MM.1S (cell line): ENCODE results near the gene GAK.

Source experiments
- DNase-seq: peaks from one replicate; pipeline ENCODE4 v3.0.0-alpha.2; 2015
- H2AFZ ChIP-seq: fragments of 300-600 bp; sonication (generic); 2 replicates; pipeline ENCODE4 v1.6.0; 2016; ENCODE audit warnings: antibody characterized with exemption, low read length
- H3F3A ChIP-seq: fragments of 300-600 bp; sonication (generic); 2 replicates; pipeline ENCODE4 v1.6.1; 2016; ENCODE audit warnings: mild to moderate bottlenecking, antibody characterized with exemption, low read length, moderate library complexity, mixed read lengths; ENCODE audit not compliant: insufficient read depth
- H3K27ac ChIP-seq: fragments of 300-600 bp; sonication (generic); 2 replicates; pipeline ENCODE4 v1.5.1; 2016; ENCODE audit warnings: mild to moderate bottlenecking, low read length
- H3K27me3 ChIP-seq: fragments of 300-600 bp; sonication (generic); replicated peaks from 2 replicates; pipeline ENCODE4 v1.6.0; 2016; ENCODE audit warnings: low read length; ENCODE audit not compliant: insufficient read depth
- H3K36me3 ChIP-seq: fragments of 300-600 bp; sonication (generic); replicated peaks from 2 replicates; pipeline ENCODE4 v1.6.1; 2016; ENCODE audit warnings: mild to moderate bottlenecking, low read length, mixed read lengths; ENCODE audit not compliant: insufficient read depth
- H3K4me1 ChIP-seq: fragments of 300-600 bp; sonication (generic); 2 replicates; pipeline ENCODE4 v1.6.1; 2016; ENCODE audit warnings: low read length, mixed read lengths
- H3K4me2 ChIP-seq: fragments of 300-600 bp; sonication (generic); 2 replicates; pipeline ENCODE4 v1.6.0; 2016; ENCODE audit warnings: low read depth, low read length
- H3K4me3 ChIP-seq: fragments of 300-600 bp; sonication (generic); 2 replicates; pipeline ENCODE4 v1.5.1; 2016; ENCODE audit warnings: low read length, mixed read lengths
- H3K79me2 ChIP-seq: fragments of 300-600 bp; sonication (generic); 2 replicates; pipeline ENCODE4 v1.6.1; 2016; ENCODE audit warnings: mixed run types, low read length, mixed read lengths
- H3K9ac ChIP-seq: fragments of 300-600 bp; sonication (generic); 2 replicates; pipeline ENCODE4 v1.6.1; 2016; ENCODE audit warnings: low read length, mixed read lengths
- H3K9me2 ChIP-seq: fragments of 300-600 bp; sonication (generic); replicated peaks from 2 replicates; pipeline ENCODE4 v1.6.1; 2016; ENCODE audit warnings: mild to moderate bottlenecking, low read length, mixed read lengths; ENCODE audit not compliant: insufficient read depth
- H3K9me3 ChIP-seq: fragments of 300-600 bp; sonication (generic); replicated peaks from 2 replicates; pipeline ENCODE4 v1.6.1; 2016; ENCODE audit warnings: mild to moderate bottlenecking, low read length, mixed read lengths; ENCODE audit not compliant: insufficient read depth
- H4K20me1 ChIP-seq: fragments of 300-600 bp; sonication (generic); 2 replicates; pipeline ENCODE4 v1.6.1; 2016; ENCODE audit warnings: mild to moderate bottlenecking, low read length, moderate library complexity, mixed read lengths; ENCODE audit not compliant: insufficient read depth
- CTCF ChIP-seq: fragments of 300-600 bp; sonication (generic); IDR thresholded peaks from 2 replicates; pipeline ENCODE4 v1.5.1; 2016; ENCODE audit warnings: antibody characterized with exemption, low read length, mixed read lengths
- EZH2 ChIP-seq: fragments of 300-600 bp; sonication (generic); optimal IDR thresholded peaks from 2 replicates; pipeline ENCODE3; 2017; ENCODE audit warnings: low read depth, mild to moderate bottlenecking, antibody characterized with exemption, low read length, mixed read lengths
- EZH2phosphoT487 ChIP-seq: fragments of 300-600 bp; sonication (generic); IDR thresholded peaks from 2 replicates; pipeline ENCODE4 v1.6.1; 2018; ENCODE audit warnings: antibody characterized with exemption, low read length

The GAK gene

DNA sequence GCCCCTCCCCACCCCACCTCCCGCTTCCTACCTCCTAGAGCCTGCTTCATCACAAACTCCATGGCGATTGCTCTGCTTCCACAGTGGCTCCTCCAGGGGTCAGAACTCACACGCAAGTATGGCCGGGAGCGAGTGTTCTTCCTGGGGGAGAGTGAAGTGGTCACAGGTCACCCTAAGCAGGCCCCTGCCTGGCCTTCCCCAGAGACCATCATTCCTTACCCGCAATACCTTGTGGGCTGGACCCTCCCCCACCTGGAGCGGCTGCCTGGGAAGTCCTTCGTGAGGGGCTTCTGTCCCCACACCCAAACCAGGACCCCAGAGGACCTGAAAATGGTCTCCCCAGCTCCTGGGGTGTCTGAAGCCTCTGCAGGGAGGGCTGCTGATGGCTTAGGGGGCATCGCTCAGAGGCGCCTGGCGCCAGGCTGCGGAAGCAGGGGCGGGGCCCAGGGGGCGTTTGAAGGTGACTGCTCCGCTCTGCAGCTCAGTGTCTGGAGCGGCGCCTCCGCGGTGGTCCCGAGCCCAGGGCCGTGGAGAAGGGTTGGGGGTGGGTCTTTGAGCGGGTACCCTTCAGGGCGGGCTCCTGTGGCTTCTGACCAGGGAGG lies 107.6 kb downstream of the GAK start:
- TF ChIP-seq EZH2phosphoT487 (no peak), EZH2 (no peak), CTCF (no peak)
- Histone ChIP-seq H3K4me1 (no peaks in the 10 kb centered on the region), H3K27ac (no peak overlapping the region), H3K27me3 (no peaks in the 10 kb centered on the region), H3K4me2 (no peak overlapping the region), H3K9me2 (no peaks in the 10 kb centered on the region), H3K4me3 (no peak overlapping the region), H3K79me2 (no peaks in the 10 kb centered on the region), H4K20me1 (no peaks in the 10 kb centered on the region), H3K9me3 (no peaks in the 10 kb centered on the region), H3F3A (no peaks in the 10 kb centered on the region), H3K9ac (no peak overlapping the region), H3K36me3 (no peaks in the 10 kb centered on the region), H2AFZ (no peak overlapping the region)
- no peak for DNase-seq

DNA sequence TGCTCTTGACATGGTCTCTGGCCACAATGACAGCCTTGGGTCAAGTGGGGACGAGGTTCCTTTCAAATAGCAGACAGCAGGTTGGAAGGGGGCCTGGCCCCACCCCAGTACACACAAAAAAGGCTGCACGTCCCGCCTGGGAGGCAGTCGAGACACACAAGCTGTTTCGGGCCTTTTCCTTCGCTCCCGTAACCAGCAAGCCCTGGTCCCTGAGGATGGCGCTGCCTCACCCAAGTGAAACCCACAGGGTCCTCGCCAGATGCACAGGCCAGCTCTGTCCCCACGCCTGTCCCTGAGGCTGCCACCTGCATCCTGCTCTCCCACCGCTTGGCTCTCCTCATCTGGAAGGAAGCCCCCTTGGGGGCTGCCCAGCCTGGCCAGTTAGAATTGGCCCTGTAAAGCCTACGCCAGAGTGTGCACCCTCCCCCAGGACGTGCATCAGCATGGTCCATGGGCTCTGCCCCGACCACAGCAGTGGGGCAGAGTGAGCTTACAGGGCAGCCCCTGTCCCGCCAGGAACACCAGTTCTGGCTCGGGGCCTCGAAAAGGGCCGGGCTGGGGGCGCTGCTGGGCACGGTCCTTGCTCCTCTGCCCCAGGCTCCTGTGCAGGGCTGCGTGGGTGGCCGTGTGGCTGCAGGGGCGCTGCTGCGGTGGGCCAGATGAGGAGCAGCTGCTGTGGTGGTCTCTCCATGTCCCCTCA lies 108.2 kb downstream of the GAK start:
- H2AFZ ChIP-seq: no peak overlapping the region
- no peaks in the 10 kb centered on the region for H3K9me3 ChIP-seq
- H3F3A ChIP-seq: no peaks in the 10 kb centered on the region
- no peak overlapping the region for H3K4me3 ChIP-seq
- H4K20me1 ChIP-seq: no peaks in the 10 kb centered on the region
- no peaks in the 10 kb centered on the region for H3K36me3 ChIP-seq
- no peak overlapping the region for H3K27ac ChIP-seq
- H3K79me2 ChIP-seq: no peaks in the 10 kb centered on the region
- no peak overlapping the region for H3K4me2 ChIP-seq
- H3K4me1 ChIP-seq: no peaks in the 10 kb centered on the region
- TF ChIP-seq EZH2 (no peak), EZH2phosphoT487 (no peak), CTCF (no peak)
- no peaks in the 10 kb centered on the region for H3K9me2 ChIP-seq
- no peak for DNase-seq
- H3K27me3 ChIP-seq: no peaks in the 10 kb centered on the region
- H3K9ac ChIP-seq: no peak overlapping the region

DNA sequence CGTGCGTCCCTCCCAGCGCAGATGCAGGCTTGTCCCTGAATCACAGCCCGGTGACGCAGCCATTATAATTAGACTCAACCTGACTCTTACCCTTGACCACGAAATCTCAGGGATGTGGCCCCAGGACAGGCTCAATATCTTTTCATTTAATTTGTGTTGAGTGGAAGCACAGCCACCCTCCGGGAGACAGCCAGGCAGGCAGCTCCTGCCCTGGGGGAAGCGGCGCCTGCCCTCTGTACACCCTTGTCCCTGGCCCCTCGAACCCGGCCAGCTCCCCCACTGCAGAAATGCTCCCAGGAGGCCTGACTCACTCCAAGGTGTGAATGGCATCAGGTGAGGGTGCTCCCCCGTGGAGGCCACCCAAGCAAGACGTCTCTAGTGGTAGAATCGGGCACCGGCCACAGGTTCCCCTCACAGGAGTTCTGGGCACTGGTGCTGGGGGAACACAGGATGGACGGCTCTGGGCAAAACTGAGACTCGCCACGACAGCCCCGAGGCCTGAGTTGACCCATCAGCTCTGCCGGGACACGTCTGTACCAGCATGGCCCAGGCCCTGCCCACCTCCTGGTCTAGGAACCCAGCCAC lies 108.8 kb downstream of the GAK start:
- Histone ChIP-seq H3K9me3 (no peaks in the 10 kb centered on the region), H2AFZ (no peak overlapping the region), H4K20me1 (no peaks in the 10 kb centered on the region), H3K9me2 (no peaks in the 10 kb centered on the region), H3K4me1 (no peaks in the 10 kb centered on the region), H3K4me3 (no peak overlapping the region), H3K79me2 (no peaks in the 10 kb centered on the region), H3F3A (no peaks in the 10 kb centered on the region), H3K4me2 (no peak overlapping the region), H3K27me3 (no peaks in the 10 kb centered on the region), H3K9ac (no peak overlapping the region), H3K27ac (no peak overlapping the region), H3K36me3 (no peaks in the 10 kb centered on the region)
- DNase-seq: no peak
- no peak for TF ChIP-seq CTCF
- TF ChIP-seq EZH2phosphoT487: no peak
- no peak for TF ChIP-seq EZH2
